Measurements from ENCODE around the gene GADD45G. TPM values are rescaled to one million over a fixed set of nuclear protein-coding genes. Genes with fewer than 3 reads are reported as not detected.

GADD45G gene
- total and polyA plus RNA-seq, 2 experiments from 2014 or later = 12.7 to 24.1 TPM

DNA sequence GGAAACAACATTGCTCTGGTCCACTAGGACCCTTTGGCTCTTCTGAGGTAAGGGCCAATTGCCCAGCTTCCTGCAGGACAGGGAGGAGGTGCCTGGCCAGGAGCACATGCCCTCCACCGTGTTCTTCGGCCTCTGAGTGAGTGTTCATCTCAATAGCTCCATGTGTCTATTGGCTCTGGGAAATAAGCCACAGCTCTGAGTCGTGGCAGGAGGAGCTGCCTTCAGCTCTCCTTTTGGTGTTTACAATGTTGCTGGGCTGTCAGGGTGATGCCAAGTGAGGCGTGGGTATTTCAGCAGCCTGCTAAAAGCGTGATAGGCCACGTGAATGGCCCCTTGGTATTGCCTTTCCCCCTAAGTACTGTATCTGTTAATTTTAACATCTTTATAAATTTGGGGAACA is 26.6 kb downstream of the GADD45G start:
- H3K4me1 Mint-ChIP-seq = peaks cover 4% of the 10 kb centered on the region
- Histone ChIP-seq H3K4me3 (no peak overlapping the region), H3K27me3 (ENCODE audit: insufficient read depth) (no peaks in the 10 kb centered on the region), H3K4me2 (no peak overlapping the region), H2AFZ (no peak overlapping the region), H3K36me3 (ENCODE audit: insufficient read depth) (no peaks in the 10 kb centered on the region), H3K9me2 (ENCODE audit: insufficient read depth) (peaks cover 3% of the 10 kb centered on the region; the same call in 1 of the 2 replicates), H3K27ac (ENCODE audit: low read depth) (no peak overlapping the region), H3K4me1 (ENCODE audit: insufficient read depth) (no peaks in the 10 kb centered on the region), H3F3A (replicated peaks; ENCODE audit: low read depth) (no peaks in the 10 kb centered on the region), H3K79me2 (replicated peaks; ENCODE audit: insufficient read depth) (no peaks in the 10 kb centered on the region), H4K20me1 (replicated peaks; ENCODE audit: insufficient read depth) (no peaks in the 10 kb centered on the region)
- no peak overlapping the region for H3K27ac Mint-ChIP-seq
- H3K4me3 Mint-ChIP-seq = no peak overlapping the region
- DNase-seq (ENCODE audit: low spot score) (no peak), ATAC-seq (no peak)
- no peaks in the 10 kb centered on the region for H3K36me3 Mint-ChIP-seq (ENCODE audit: low read depth)
- no peaks in the 10 kb centered on the region for H3K9me3 Mint-ChIP-seq
- H3K27me3 Mint-ChIP-seq (ENCODE audit: insufficient read depth, low read depth, poor library complexity) = peaks cover 10% of the 10 kb centered on the region
- TF ChIP-seq ZNF331 (CRISPR knock-in tag; IDR thresholded peaks at IDR 0.05; ENCODE audit: low read depth) = no peak
- no peak for TF ChIP-seq JUNB (IDR thresholded peaks at IDR 0.05; ENCODE audit: unreplicated experiment)
- no peak for TF ChIP-seq STAT1 (IDR thresholded peaks at IDR 0.05; ENCODE audit: unreplicated experiment)
- no peak for TF ChIP-seq EZH2phosphoT487 (IDR thresholded peaks at IDR 0.05; ENCODE audit: unreplicated experiment)
- TF ChIP-seq POLR2AphosphoS5 (IDR thresholded peaks at IDR 0.05; ENCODE audit: low read depth) = no peak
- no peak for TF ChIP-seq REST (IDR thresholded peaks at IDR 0.05; ENCODE audit: unreplicated experiment)
- no peak for TF ChIP-seq ZNF462 (CRISPR knock-in tag; IDR thresholded peaks at IDR 0.05)
- TF ChIP-seq ZNF114 (CRISPR knock-in tag; IDR thresholded peaks at IDR 0.05) = no peak
- TF ChIP-seq CREB1 (CRISPR knock-in tag; IDR thresholded peaks at IDR 0.05; ENCODE audit: low read depth) = no peak
- no peak for TF ChIP-seq NANOG (IDR thresholded peaks at IDR 0.05; ENCODE audit: borderline replicate concordance)
- no peak for TF ChIP-seq ETS1 (IDR thresholded peaks at IDR 0.05)
- no peak for TF ChIP-seq CTCF (conservative IDR thresholded peaks at IDR 0.05; ENCODE audit: low read depth in 2 of 2)
